WI38 (cell line): ENCODE results near the gene LCP2.
A peak's percentile ranks its signal among the peaks of the same experiment; 100 is the strongest.

Experiments
- H3K4me3 ChIP-seq: 2 replicates; pipeline ENCODE4 v1.5.1; 2011; ENCODE audit warnings: low read depth, mild to moderate bottlenecking, control low read depth, low read length
- CTCF ChIP-seq: IDR thresholded peaks from 2 replicates; pipeline ENCODE4 v1.5.1; 2012; ENCODE audit warnings: low read depth, mild to moderate bottlenecking, control low read depth, low read length

LCP2 gene

GRCh38 chr5:170225326-170226128 lies 72.0 kb downstream of the LCP2 start:
- no peak overlapping the region for H3K4me3 ChIP-seq
- peak; percentile 45 for TF ChIP-seq CTCF

GRCh38 chr5:170223906-170224305 lies 73.7 kb downstream of the LCP2 start:
- H3K4me3 ChIP-seq: no peak overlapping the region
- no peak for TF ChIP-seq CTCF

- H3K4me3 ChIP-seq: no peak overlapping the region
- TF ChIP-seq CTCF: no peak
Observed at GRCh38 chr5:170223360-170223759, 74.2 kb downstream of the LCP2 start.

GRCh38 chr5:170221327-170221741 lies 76.2 kb downstream of the LCP2 start:
- TF ChIP-seq CTCF: no peak

GRCh38 chr5:170220191-170220590 lies 77.4 kb downstream of the LCP2 start:
- TF ChIP-seq CTCF: no peak
- no peak overlapping the region for H3K4me3 ChIP-seq

More at GRCh38 chr5:170221327-170221741, 76.2 kb downstream of the LCP2 start:
- H3K4me3 ChIP-seq: no peak overlapping the region

GRCh38 chr5:170219615-170220014 lies 78.0 kb downstream of the LCP2 start:
- TF ChIP-seq CTCF: no peak

GRCh38 chr5:170218726-170219125 lies 78.9 kb downstream of the LCP2 start:
- TF ChIP-seq CTCF: no peak
- H3K4me3 ChIP-seq: no peak overlapping the region

More at GRCh38 chr5:170219615-170220014, 78.0 kb downstream of the LCP2 start:
- H3K4me3 ChIP-seq: no peak overlapping the region
